Thyroid gland (tissue), 4 donors: ENCODE data around the gene NACAD.

ENCODE experiments used
- CTCF ChIP-seq, 6 experiments: fragments of 200-600 bp in 3 of 6; fragments of 450-650 bp in 3 of 6; sonication (generic) in 3 of 6; IDR thresholded peaks; one replicate each; pipeline ENCODE4 v1.5.1; 2016 to 2019; ENCODE audit warnings: antibody characterized with exemption in 6 of 6, mild to moderate bottlenecking in 2 of 6, inconsistent platforms in 1 of 6, moderate library complexity in 1 of 6
- POLR2A ChIP-seq, 2 donors: fragments of 450-650 bp; IDR thresholded peaks; one replicate each; pipeline ENCODE4 v1.6.1; 2017; ENCODE audit warnings: antibody characterized with exemption in 2 of 2, mild to moderate bottlenecking in 2 of 2, moderate library complexity in 1 of 2

GRCh38 chr7:45126201-45126600, 37.4 kb upstream of the NACAD start:
- TF ChIP-seq CTCF (IDR thresholded peaks at IDR 0.05): no peak
- no peak for TF ChIP-seq POLR2A (IDR thresholded peaks at IDR 0.05)
